Measurements from ENCODE around the gene OR2B6.

GRCh38 chr6:28003661-28004060, 46.6 kb downstream of the OR2B6 start:
- TF ChIP-seq FOXS1 (CRISPR knock-in tag; IDR thresholded peaks at IDR 0.05), result no peak
- TF ChIP-seq CTCF (IDR thresholded peaks at IDR 0.05), result no peak
- no peak for TF ChIP-seq RAD21 (conservative IDR thresholded peaks at IDR 0.05 in 1 of 2, IDR thresholded peaks at IDR 0.05 in 1 of 2)
- TF ChIP-seq KDM1A (IDR thresholded peaks at IDR 0.05; ENCODE audit: low read depth), result no peak
- TF ChIP-seq CEBPB (IDR thresholded peaks at IDR 0.05), result no peak
- TF ChIP-seq SMC3 (IDR thresholded peaks at IDR 0.05), result no peak

Data from A549 (cell line).